GM15510 (cell line): ENCODE results near the gene RNF26.

ENCODE experiments used
- POLR2A ChIP-seq: IDR thresholded peaks from 3 replicates; pipeline ENCODE4 v1.6.1; 2011; ENCODE audit warnings: borderline replicate concordance; ENCODE audit not compliant: insufficient read length; ENCODE audit errors: extremely low read depth

The RNF26 gene

DNA sequence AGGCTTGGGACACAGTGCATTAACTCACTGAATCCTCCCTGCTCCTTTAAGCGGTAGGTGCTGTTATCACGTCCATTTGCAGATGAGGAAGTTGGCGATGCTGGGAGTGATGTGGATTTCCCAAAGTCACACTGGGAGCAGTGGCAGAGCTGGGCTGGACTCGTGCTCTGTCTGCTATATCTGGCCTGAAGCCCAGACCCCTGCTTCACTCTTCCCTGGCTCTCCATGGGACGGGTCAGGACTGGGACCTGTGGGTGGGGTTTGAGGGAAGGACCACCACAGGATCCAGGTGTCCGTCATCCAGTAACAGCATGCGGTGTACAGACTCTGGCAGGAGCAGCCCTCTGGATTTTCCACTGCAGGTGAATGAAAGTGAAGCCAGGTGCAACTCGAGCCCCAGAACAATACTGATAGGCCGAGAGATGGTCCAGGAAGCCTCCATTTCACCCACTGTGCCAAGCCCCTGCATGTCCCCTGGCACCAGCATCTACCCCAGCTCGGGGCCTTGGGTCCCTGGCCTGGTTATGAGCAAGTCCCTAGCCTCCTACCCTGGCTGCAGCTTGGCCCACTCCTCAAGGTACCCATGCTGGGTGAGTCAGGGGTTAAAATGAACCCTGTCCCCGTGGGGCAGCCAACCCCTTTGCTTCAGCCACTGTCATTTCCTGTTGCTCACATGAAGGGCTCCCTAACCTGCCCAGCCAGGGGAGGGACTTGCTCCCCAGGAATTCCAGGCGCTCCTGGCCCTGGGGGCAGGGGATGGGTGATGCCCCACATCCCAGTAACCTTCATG, 43.0 kb downstream of the RNF26 start:
- no peak for TF ChIP-seq POLR2A

DNA sequence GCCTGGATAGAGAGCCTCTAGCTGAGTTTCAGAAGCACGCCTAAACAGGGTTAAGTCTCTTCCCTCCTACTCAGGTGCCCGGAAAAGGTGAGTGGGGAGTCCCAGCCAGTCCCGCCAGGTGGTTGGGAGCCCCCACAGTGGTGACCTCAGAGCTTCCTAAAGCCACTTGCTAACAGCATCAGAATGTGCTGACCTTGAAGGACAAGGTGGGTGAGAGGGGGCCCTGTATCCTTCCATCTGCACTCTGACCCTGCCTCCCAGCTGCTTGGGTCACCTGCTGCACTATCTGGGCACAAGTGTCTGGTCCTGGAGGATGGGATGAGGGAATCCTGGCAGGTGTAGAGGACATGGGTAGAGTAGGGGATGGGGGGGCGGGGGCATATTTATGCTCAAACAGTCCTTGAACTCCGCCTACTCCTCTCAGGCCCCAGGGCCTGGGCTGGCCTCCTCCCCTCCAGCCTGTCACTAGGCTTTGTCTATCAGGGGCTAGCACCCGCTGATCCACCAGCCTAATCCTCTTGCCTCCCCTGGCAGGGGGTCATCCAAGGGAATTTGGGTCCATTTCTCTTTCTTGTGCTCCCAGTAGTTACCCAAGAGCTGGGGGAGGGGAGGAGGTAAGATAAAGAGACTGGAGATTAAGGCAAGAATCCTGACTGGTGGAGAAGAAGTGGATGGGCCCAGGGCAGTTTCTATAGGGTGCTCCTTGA, 43.8 kb downstream of the RNF26 start:
- TF ChIP-seq POLR2A = no peak

GRCh38 chr11:119378851-119379465, 44.6 kb downstream of the RNF26 start:
- no peak for TF ChIP-seq POLR2A

GRCh38 chr11:119380160-119380826, 46.0 kb downstream of the RNF26 start:
- no peak for TF ChIP-seq POLR2A

DNA sequence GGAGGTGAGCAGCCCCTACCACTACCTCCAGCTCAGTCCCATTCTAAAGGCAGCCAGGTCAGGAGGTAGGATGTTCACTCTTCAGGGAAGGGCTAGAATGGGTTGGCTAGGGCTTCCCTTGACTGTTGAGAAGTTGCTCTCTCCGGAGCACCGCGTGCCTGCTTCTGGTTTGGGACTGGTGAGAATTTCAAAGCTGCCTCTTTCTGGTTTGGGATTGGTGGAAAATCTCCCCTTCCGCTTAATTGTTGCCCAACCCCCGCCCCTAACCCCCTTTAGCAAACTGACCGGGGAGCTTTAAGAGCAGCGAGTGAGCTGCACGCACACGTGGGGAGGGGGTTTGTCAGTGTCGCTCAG, 46.5 kb downstream of the RNF26 start:
- TF ChIP-seq POLR2A = no peak

GRCh38 chr11:119381181-119381988, 47.1 kb downstream of the RNF26 start, which contains the start of gene USP2:
Gene USP2, minus strand, starts transcription at chr11:119381690. Its CDS starts 8,210 bp downstream, at chr11:119373480.
- TF ChIP-seq POLR2A = no peak

- no peak for TF ChIP-seq POLR2A
Observed at GRCh38 chr11:119382101-119382500, 47.8 kb downstream of the RNF26 start.

DNA sequence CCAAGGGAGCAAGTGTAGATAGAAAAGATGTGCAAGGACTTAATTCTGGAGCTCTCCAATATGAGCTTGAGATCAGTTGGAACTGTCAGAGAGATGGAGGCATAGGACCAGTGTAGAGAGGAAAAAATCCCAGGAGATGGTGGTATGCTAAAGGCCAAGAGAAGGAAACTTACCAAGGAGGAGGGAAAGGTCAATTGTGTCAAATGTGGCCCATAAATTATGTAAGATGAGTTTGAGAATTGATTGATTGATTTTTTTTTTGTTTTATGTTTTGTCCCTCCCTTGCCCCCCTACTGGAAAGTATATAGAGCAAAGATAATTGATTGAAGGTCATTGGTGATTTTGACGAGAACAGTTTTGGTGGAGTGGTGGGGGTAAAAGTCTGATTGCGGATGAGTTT, 50.0 kb downstream of the RNF26 start:
- no peak for TF ChIP-seq POLR2A
